ENCODE data around the gene ANKS1B.
"Not testable (repeated sequence)": the region's sequence is repeated elsewhere in the genome, so short reads cannot be mapped to it uniquely, and the experiment has no call there.

Gene ANKS1B

GRCh38 chr12:98840325-98840724 is 1144.4 kb downstream of the ANKS1B start:
- DNase-seq: no peak

- DNase-seq: no peak
Measured at GRCh38 chr12:98838231-98838647, 1146.5 kb downstream of the ANKS1B start.

- not testable (repeated sequence) for DNase-seq
Measured at GRCh38 chr12:98837134-98837752, 1147.5 kb downstream of the ANKS1B start.

GRCh38 chr12:98830657-98831056 is 1154.1 kb downstream of the ANKS1B start:
- no peak for DNase-seq

- DNase-seq: no peak
Measured at GRCh38 chr12:98828802-98829600, 1155.7 kb downstream of the ANKS1B start.

- DNase-seq: no peak
Measured at GRCh38 chr12:98823012-98823411, 1161.7 kb downstream of the ANKS1B start.

- DNase-seq: no peak
Measured at GRCh38 chr12:98821866-98822265, 1162.9 kb downstream of the ANKS1B start.

GRCh38 chr12:98821232-98821631 is 1163.5 kb downstream of the ANKS1B start:
- DNase-seq: no peak

- DNase-seq: no peak
Measured at GRCh38 chr12:98819821-98820404, 1164.8 kb downstream of the ANKS1B start.

- DNase-seq: no peak
Measured at GRCh38 chr12:98819071-98819470, 1165.7 kb downstream of the ANKS1B start.

- DNase-seq: no peak
Measured at GRCh38 chr12:98818239-98818638, 1166.5 kb downstream of the ANKS1B start.

- no peak for DNase-seq
Measured at GRCh38 chr12:98817742-98818141, 1167.0 kb downstream of the ANKS1B start.

- DNase-seq: no peak
Measured at GRCh38 chr12:98816720-98817119, 1168.0 kb downstream of the ANKS1B start.

- no peak for DNase-seq
Measured at GRCh38 chr12:98814254-98814653, 1170.5 kb downstream of the ANKS1B start.

- DNase-seq: no peak
Measured at GRCh38 chr12:98812225-98812624, 1172.5 kb downstream of the ANKS1B start.

GRCh38 chr12:98808243-98808875 is 1176.4 kb downstream of the ANKS1B start:
- no peak for DNase-seq

GRCh38 chr12:98807187-98807586 is 1177.5 kb downstream of the ANKS1B start:
- no peak for DNase-seq

GRCh38 chr12:98803468-98804209 is 1181.1 kb downstream of the ANKS1B start:
- DNase-seq: no peak

- DNase-seq: no peak
Measured at GRCh38 chr12:98799822-98800221, 1184.9 kb downstream of the ANKS1B start.

- no peak for DNase-seq
Measured at GRCh38 chr12:98799146-98799810, 1185.5 kb downstream of the ANKS1B start.

GRCh38 chr12:98797200-98797599 is 1187.5 kb downstream of the ANKS1B start:
- no peak for DNase-seq

GRCh38 chr12:98796745-98797144 is 1188.0 kb downstream of the ANKS1B start:
- no peak for DNase-seq

All from islet precursor cell (in vitro differentiated cells).